Activated CD4-positive, alpha-beta T cell treated with anti-CD3 and anti-CD28 coated beads, Interleukin-2, amount 50 U/mL, for 16 hours (primary cell): Measurements from ENCODE around the gene ABO.
"Not testable (repeated sequence)": the region's sequence is repeated elsewhere in the genome, so short reads cannot be mapped to it uniquely, and the experiment has no call there.

Experiments
- DNase-seq: peaks from one replicate; pipeline ENCODE4 v3.0.0-alpha.2; 2020

ABO gene

GRCh38 chr9:133261753-133262120, 13.3 kb downstream of the ABO start:
- no peak for DNase-seq

- no peak for DNase-seq
These were observed 13.8 kb downstream of the ABO start for GRCh38 chr9:133261103-133261752.

- no peak for DNase-seq
These were observed 14.5 kb downstream of the ABO start for GRCh38 chr9:133260334-133261102.

- no peak for DNase-seq
These were observed 16.7 kb downstream of the ABO start for GRCh38 chr9:133258061-133259015.

- DNase-seq = no peak
These were observed 17.5 kb downstream of the ABO start for GRCh38 chr9:133257465-133257956.

GRCh38 chr9:133256686-133257091, 18.3 kb downstream of the ABO start:
- no peak for DNase-seq

GRCh38 chr9:133256136-133256461, 18.9 kb downstream of the ABO start:
- no peak for DNase-seq

- no peak for DNase-seq
These were observed 19.4 kb downstream of the ABO start for GRCh38 chr9:133255371-133256135.

GRCh38 chr9:133254471-133254870, 20.5 kb downstream of the ABO start:
- DNase-seq = no peak

- no peak for DNase-seq
These were observed 21.7 kb downstream of the ABO start for GRCh38 chr9:133253268-133253667.

GRCh38 chr9:133252301-133253020, 22.5 kb downstream of the ABO start:
- no peak for DNase-seq

- no peak for DNase-seq
These were observed 23.2 kb downstream of the ABO start for GRCh38 chr9:133251773-133252172.

GRCh38 chr9:133251221-133251620, 23.8 kb downstream of the ABO start:
- DNase-seq = not testable (repeated sequence)

GRCh38 chr9:133250741-133251170, 24.2 kb downstream of the ABO start:
- no peak for DNase-seq

- no peak for DNase-seq
These were observed 25.7 kb downstream of the ABO start for GRCh38 chr9:133249337-133249736.

- no peak for DNase-seq
These were observed 26.2 kb downstream of the ABO start for GRCh38 chr9:133248726-133249295.

GRCh38 chr9:133247632-133248031, 27.4 kb downstream of the ABO start:
- DNase-seq = no peak

GRCh38 chr9:133246991-133247390, 28.0 kb downstream of the ABO start:
- DNase-seq = no peak

GRCh38 chr9:133246562-133246961, 28.4 kb downstream of the ABO start:
- no peak for DNase-seq

- no peak for DNase-seq
These were observed 32.0 kb downstream of the ABO start for GRCh38 chr9:133242991-133243390.

- DNase-seq = no peak
These were observed 32.8 kb downstream of the ABO start for GRCh38 chr9:133242241-133242640.
